Measurements from ENCODE around the gene MAF.

MAF gene

DNA sequence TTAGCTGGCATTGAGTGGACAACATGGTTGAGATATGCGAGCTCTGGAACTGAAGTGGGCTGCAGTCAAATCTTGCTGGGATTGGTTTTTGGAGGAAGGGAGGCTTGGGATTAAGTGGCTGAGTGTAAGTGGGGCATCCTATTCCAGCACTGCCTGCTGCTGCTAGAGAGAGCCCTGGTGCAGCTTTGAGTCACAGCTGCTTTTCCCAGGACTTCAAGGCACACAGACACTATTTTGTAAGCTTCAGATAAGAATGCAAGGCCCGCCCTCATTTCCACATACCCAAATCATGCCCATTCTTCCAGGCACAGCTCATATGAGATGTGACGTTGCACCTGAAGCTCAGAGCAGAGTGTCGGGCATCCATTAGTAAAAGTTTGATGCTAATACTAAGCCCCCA lies 10.2 kb upstream of the MAF start:
- no peak for DNase-seq

- no peak for DNase-seq
Measured at GRCh38 chr16:79609861-79610260, 9.3 kb upstream of the MAF start.

- DNase-seq, result no peak
Measured at GRCh38 chr16:79608976-79609375, 8.4 kb upstream of the MAF start.

DNA sequence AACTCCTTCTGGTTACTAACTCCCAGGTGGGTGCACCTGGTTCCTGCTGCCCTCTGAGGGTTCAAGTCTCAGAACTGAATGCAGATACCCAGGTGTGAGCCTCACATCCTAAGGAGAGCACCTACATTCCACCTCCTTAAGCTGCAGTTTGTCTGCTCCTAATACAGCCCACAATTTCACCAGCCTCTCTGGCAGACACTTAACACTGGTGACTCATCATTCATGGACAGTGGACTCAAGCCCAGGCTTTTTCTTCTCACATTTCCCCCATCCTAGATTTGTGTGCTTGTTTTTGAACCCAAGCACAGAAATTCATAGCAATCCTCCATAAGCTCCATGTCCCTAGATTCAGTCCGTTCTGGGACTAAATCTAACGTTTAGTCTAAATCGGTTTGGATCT lies 7.0 kb upstream of the MAF start:
- no peak for DNase-seq

GRCh38 chr16:79605999-79606398 lies 5.5 kb upstream of the MAF start:
- no peak for DNase-seq

- DNase-seq, result no peak
Measured at GRCh38 chr16:79603055-79603454, 2.5 kb upstream of the MAF start.

GRCh38 chr16:79602628-79603014 lies 2.1 kb upstream of the MAF start:
- DNase-seq, result no peak

DNA sequence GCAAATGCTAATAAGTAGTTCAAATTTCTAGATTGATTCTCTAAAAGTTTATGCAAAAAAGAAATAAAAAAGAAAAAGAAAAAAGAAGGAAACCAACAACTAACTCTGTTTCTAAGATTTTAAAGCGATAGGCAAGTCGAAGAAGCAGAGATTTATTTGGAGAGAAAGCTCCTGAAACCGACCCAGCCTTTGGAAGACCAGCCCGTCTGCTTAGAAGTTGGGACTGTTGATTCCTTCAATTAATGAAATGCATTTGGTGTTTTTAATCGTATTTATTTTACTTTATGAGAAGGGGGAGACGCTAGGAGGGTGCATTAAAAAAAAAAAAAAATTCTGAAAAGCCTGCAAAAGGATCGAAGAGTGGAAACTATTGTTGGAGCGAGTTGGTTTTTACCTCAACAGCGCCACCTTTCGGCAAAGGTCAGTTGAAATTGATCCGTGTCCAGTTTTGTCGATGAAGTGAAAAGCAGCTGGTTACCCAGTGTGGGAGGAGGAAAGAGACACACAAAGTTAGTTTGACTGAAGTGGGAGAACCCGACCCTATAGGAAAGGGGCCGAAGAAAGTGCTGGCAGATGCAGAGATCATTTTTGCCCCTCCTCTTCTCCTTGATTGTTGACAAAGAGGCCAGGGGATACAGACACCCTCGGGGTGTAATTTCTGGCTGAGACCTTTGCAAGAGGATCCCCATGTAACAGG lies 1.5 kb upstream of the MAF start:
- peak; percentile 90 to 93 for DNase-seq

DNA sequence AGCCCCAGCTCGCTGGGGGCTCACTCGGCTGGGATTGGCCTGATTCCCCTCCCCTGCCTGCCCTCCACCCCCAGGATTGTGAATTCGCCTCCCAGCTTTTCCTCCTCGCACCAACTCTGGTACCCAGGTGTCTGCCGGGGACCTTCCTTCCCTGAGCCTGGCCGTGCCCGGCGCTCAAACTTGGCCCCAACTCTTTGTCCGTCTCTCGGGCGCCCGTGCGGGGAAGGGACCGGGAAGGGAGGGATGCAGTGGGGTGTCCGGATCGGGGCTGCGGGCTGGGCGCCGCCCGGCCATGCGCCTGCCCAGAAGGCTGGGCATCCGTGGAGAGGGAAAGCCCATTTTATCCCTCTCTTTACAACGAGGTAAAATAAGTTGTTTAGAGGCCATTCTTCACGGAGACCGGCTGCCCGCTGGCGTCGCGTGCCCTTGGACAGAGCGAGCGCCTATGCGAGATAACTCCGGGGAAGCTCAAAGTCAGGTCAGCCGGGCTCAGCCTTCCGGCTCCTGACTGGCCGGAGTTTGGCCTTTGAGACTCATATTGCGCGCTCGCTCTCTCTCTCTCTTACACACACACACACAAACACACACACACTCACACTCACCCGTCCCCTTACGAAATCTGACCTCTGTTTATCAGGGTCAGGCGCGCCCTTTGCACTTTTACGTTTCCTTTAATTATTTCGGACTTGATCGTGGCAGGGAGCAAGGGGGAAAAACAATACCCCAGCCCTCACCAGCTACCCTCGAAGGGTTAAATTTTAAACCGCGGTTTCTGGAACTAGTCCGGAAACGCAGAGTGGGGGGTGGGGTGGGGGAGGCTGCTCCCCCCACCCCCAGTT lies 774 bp upstream of the MAF start:
- no peak for DNase-seq

DNA sequence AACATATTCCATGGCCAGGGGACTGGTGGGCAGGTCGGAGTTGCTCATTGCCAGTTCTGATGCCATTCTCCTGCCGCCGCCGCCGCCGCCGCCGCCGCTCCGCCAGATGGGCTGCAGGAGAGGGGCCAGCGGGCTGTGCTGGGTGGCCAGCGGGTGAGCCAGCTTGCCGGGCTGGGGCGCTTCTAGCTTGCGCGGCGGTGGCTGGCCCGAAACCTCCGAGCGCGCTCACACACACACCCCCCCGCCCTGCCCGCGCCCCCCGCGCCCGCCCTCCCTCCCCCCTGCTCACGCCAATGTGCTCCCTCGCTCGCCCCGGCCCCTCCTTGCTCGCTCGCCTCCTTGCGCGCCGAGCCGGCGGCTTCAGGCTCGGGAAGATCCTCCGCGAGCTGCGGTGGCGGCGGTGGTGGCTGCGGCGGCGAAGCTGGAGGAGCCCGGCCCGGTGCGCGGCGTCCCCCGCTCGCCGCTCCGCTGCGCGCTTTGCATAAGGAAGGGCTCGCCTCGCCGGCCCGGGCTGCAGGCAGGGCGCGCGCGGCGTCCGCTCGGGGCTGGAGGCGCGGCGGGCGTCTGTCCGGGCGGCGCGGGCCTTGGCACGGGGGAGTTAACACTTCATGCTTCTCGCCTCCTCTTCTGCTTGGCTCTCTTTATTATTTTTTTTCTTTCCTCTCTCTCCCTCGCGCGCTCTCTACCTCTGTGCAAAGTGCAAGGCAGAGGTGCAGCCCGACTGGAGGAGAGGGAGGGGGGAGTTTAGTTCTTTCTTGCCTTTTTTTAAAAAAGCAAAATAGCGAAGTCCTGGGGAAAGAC lies 500 bp downstream of the MAF start:
- no peak for DNase-seq

DNA sequence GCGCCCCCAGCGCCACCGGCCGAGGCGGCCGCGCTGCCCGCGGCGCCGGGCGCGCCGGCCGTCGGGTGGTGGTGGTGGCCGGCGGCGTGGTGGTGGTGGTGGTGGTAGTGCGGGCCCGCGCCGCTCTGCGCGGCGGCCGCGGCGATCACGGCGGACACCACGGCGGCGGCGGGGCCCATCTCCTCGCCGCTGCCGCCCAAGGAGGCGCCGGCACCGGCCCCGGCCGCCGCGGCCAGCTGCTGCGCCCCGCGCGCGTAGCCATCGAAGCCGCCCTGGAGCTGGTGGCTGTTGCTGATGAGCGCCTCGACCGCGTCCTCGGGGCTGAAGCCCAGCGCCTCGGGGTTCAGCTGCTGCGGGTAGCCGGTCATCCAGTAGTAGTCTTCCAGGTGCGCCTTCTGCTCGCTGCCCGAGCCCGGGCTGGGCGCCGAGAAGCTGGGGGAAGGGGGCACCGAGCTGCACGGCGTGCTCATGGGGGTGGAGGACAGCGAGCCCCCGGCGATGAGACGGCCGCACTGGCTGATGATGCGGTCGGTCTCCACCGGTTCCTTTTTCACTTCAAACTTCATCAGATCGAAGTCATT lies 1.2 kb downstream of the MAF start:
- no peak for DNase-seq

GRCh38 chr16:79598348-79599181 lies 2.0 kb downstream of the MAF start:
- DNase-seq, result peak in 1 of 2 donors; percentile 40

DNA sequence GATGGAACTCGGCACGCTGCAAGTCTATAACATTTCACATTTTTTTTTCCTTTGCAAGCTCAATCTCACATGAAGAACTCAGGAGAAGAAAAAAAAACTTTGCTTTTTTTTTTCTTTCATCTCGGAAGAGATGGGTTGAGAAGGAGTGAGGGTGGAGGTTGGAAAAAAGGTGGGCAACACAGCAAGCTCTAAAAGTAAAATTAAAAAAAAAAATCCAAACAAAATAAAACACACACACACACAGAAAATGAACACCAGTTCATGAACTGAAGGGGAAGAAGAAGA lies 2.5 kb downstream of the MAF start:
- no peak for DNase-seq

DNA sequence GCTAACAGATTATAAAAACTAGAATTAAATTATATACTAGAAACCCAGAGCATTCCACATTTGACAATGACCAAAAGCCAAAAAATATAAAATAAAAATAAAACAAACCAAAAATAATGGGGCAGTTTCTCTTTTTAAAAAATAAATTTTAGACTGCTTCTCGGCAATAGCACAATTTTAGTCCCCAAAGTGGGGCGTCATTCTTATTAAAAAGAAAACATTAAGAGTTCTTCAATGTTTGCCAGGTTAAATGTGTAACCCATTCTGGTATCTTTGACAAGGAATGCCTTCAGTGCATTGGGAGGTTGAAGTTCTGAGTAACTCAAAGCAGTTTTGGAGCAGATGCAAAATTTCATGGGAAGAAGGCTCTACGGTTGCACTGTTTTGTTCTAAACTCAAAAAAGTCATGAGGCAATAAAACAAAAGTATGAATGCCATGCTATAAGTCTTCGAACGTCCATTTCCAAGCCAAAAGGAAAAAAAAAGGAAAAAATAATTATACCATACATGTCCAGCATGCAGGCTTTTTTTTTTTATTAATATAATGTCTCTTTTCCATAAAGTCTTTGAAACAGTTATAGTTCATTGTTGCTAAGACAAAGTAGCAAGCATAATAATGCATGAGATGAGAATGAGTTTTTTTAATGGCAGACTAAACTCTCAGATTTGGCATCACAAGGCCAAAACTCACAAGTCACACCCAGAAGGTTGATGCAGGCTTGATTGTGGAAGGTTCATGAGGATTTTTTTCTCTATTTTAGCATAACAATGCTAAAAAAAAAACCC lies 3.1 kb downstream of the MAF start:
- DNase-seq, result no peak

GRCh38 chr16:79595931-79596450 lies 4.5 kb downstream of the MAF start:
- DNase-seq, result no peak

- DNase-seq, result no peak
Measured at GRCh38 chr16:79595231-79595641, 5.3 kb downstream of the MAF start.

DNA sequence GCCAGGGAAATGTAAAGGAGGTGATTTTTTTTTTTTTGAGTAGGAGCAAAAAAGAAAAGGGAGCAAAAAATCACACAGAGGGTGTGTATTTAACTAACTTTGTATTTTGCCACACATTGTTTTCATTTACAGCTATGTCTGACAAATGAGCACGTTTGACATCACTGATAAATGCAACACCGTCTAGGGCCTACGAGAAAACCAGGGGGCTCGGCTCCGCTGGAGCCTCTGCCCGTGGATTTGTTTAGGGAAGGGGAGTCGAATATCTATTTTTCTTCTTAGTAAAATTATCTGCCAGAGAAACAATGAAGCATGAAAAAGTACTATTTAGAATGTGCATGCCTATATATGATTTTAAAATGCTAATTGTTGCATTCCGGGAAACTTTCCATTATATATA lies 6.8 kb downstream of the MAF start:
- no peak for DNase-seq

DNA sequence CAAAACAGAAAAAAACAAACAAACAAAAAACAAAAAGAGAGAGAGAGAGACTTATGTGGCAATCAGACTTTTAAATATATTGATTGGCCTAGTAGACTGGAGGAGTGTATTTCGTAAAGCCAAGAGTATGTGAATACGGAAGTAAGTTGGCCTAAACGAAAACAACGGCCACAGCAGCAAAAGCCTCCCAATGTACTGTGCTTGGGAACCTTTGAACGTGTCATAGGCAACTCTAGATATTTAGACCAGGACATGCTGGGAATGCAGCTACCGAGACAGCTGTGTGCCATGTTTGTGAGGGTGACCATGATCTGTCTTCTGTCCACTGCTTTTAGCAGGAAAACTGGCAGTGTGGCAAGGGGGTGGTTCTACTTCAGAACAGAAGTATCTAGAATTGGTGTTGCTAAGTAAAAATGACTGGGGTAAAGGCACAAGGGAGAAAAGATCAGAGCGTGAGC lies 7.4 kb downstream of the MAF start:
- DNase-seq, result no peak

- no peak for DNase-seq
Measured at GRCh38 chr16:79592186-79592585, 8.4 kb downstream of the MAF start.

GRCh38 chr16:79589601-79590102 lies 10.9 kb downstream of the MAF start:
- DNase-seq, result no peak

DNA sequence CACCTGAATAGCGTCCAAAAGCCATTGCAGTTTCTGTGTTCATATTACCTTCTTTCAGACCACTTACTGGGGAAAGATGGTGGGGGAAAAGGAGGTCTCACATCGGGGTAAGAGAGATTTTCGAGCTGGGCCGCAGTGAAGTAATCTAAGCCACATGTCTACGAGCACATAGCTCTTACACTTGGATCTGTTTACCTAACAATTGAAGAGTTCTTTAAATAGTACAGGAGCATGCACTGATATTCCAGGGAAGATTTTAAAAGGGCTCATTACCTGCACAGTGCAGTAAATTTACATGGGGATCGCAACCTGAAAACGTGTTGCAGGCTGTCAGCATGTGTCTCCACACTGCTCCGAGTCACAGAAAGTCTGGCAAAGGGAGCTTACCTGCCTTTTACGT lies 12.6 kb downstream of the MAF start:
- no peak for DNase-seq

All from stimulated activated CD4-positive, alpha-beta T cell treated with anti-CD3 and anti-CD28 coated beads, Interleukin-2, amount 100 ng/mL, for 48 hours (primary cell).